ENCODE data around the gene PAX5. TPM values are rescaled to one million over a fixed set of nuclear protein-coding genes. Genes with fewer than 3 reads are reported as not detected.
A peak's percentile ranks its signal among the peaks of the same experiment; 100 is the strongest.

PAX5 gene
- total RNA-seq, 4 donors from 2014 or later: not detected

DNA sequence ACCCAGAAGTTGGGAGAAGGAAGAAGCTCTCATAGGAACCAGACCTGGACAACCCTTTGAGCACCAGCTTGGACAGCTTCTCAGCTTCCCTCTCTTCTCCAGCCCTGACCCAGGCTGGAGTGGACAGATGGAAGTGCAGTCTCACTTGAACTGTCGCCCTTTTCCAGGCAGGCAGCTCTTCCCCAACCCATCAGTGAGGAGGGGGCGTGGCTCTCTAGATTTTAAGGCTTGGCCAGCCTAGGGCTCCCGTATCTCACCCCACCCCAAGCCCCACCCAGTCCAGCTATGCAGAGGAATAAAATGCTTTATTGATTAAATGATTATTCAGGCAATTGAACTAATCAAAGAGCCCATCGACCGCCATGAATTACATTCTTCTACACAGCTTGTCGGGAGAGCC, 2.2 kb downstream of the PAX5 start:
- no peak overlapping the region for H3K4me3 ChIP-seq
- H3K27ac ChIP-seq: no peak overlapping the region
- peaks cover 16 to 100% of the 10 kb centered on the region in 2 donors for H3K27me3 ChIP-seq
- H3K4me1 ChIP-seq: peaks cover 0 to 65% (median 27%) of the 10 kb centered on the region in 4 donors
- TF ChIP-seq POLR2A (IDR thresholded peaks at IDR 0.05): no peak
- no peak for TF ChIP-seq EP300 (IDR thresholded peaks at IDR 0.05)
- TF ChIP-seq, protein P1, sequence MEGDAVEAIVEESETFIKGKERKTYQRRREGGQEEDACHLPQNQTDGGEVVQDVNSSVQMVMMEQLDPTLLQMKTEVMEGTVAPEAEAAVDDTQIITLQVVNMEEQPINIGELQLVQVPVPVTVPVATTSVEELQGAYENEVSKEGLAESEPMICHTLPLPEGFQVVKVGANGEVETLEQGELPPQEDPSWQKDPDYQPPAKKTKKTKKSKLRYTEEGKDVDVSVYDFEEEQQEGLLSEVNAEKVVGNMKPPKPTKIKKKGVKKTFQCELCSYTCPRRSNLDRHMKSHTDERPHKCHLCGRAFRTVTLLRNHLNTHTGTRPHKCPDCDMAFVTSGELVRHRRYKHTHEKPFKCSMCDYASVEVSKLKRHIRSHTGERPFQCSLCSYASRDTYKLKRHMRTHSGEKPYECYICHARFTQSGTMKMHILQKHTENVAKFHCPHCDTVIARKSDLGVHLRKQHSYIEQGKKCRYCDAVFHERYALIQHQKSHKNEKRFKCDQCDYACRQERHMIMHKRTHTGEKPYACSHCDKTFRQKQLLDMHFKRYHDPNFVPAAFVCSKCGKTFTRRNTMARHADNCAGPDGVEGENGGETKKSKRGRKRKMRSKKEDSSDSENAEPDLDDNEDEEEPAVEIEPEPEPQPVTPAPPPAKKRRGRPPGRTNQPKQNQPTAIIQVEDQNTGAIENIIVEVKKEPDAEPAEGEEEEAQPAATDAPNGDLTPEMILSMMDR (IDR thresholded peaks at IDR 0.05): no peak
- peaks cover 0 to 3% (median 0%) of the 10 kb centered on the region in 4 donors for H3K9me3 ChIP-seq
- no peak for DNase-seq (ENCODE audit: low spot score in 2 of 2)
- 9 to 13% methylated on average over 6 of the region's 6 CpGs for WGBS, 2 donors
- no peaks in the 10 kb centered on the region for H3K36me3 ChIP-seq

DNA sequence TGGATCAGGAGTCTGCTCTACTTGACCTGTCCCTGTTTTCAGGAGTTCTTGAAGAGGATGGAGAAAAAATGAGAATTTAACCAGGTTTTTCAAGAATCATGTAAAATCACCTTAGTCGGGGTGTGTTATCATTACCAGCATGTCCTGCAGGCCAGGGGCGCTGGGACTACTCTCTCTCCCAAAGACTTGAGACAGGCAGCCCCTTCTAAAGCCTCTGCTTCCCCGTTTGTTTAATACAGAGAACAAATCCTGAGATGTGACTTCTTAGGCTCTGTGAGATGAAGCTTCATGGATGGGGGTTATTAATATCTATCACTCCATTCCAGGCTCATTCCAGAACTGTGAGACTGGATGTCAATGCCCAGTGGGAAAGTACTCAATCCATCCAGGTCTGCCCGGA, 3.0 kb downstream of the PAX5 start:
- H3K4me3 ChIP-seq: no peak overlapping the region
- H3K4me1 ChIP-seq: peaks cover 0 to 65% (median 30%) of the 10 kb centered on the region in 4 donors
- H3K9me3 ChIP-seq: peaks cover 0 to 3% (median 0%) of the 10 kb centered on the region in 4 donors
- WGBS, 2 donors: 16 to 31% methylated on average over 4 of the region's 4 CpGs
- no peak overlapping the region for H3K27ac ChIP-seq
- DNase-seq (ENCODE audit: low spot score in 2 of 2): no peak
- TF ChIP-seq, protein P1 (IDR thresholded peaks at IDR 0.05): no peak
- TF ChIP-seq EP300 (IDR thresholded peaks at IDR 0.05): no peak
- TF ChIP-seq POLR2A (IDR thresholded peaks at IDR 0.05): no peak
- peaks cover 18 to 100% of the 10 kb centered on the region in 2 donors for H3K27me3 ChIP-seq
- no peaks in the 10 kb centered on the region for H3K36me3 ChIP-seq

DNA sequence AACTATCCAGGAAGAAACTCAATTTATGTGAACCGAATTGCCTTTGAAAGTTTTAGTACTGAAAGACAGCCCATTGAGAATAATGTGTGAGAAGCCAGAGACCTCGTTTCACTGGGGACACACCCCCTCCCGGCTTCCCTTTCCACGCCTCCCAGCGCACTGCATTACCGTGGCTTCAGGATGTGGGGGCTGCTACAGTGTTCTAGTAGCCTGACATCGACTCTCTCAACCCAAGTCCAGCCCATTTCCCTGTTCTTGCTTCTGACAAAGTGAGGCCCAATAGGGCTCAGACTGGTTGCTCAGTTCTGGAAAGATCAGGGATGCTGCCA, 3.5 kb downstream of the PAX5 start:
- H3K4me1 ChIP-seq: peaks cover 0 to 65% (median 33%) of the 10 kb centered on the region in 4 donors
- peaks cover 0 to 3% (median 0%) of the 10 kb centered on the region in 4 donors for H3K9me3 ChIP-seq
- TF ChIP-seq POLR2A (IDR thresholded peaks at IDR 0.05) (no peak), EP300 (IDR thresholded peaks at IDR 0.05) (no peak)
- TF ChIP-seq, protein P1 (IDR thresholded peaks at IDR 0.05): no peak
- peaks cover 22 to 100% of the 10 kb centered on the region in 2 donors for H3K27me3 ChIP-seq
- WGBS, 2 donors: 8 to 9% methylated on average over 7 of the region's 7 CpGs
- no peak for DNase-seq (ENCODE audit: low spot score in 2 of 2)
- no peaks in the 10 kb centered on the region for H3K36me3 ChIP-seq
- H3K27ac ChIP-seq: no peak overlapping the region
- H3K4me3 ChIP-seq: no peak overlapping the region

DNA sequence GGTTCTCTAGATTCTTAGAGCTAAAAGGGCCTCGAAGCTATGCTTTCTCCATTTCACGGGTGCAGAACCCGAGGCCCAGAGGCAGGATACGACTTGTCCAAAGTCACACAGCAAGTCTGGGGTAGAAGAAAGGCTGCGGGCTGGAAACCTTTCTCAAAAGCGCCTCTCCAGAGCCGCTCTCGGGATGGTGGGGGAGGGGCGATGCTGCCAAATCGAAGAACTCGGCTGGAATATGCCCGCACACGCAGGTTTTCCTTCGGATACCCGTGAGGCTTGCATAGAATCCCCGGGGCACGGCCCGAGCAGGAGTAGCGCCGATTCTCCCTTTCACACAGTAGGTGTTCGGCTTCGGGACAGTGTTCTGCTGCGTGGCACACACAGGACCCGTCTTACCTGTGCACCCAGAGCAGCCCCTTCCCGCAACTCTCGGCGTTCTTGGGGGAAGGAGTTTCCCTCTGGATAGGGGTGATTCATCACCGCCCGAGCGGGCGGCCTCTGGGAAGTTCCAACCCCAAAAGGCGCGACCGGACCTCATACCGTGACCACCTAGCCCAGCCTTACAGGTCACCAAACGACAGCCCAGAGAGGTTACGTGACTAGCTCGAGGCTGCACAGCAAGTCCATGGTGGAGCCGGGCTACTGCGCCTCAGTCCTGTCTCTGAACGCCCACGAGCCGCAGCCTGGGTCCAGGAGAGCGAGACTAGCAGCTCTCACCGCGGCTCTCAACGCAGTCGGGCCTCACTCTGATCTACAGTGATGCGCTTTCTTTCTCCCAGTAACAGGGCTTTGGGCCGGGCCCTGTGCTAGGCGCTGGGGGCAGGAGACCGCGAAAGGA, 4.1 kb downstream of the PAX5 start:
- 2 to 3% methylated on average over 25 to 48 of the region's 53 CpGs for WGBS, 2 donors
- peak overlapping the region in 1 of 4 donors; percentile 6 for H3K4me3 ChIP-seq
- TF ChIP-seq, protein P1 (IDR thresholded peaks at IDR 0.05): no peak
- TF ChIP-seq EP300 (IDR thresholded peaks at IDR 0.05): no peak
- TF ChIP-seq POLR2A (IDR thresholded peaks at IDR 0.05): no peak
- H3K4me1 ChIP-seq: peaks cover 0 to 65% (median 36%) of the 10 kb centered on the region in 4 donors
- H3K27ac ChIP-seq: no peak overlapping the region
- no peak for DNase-seq (ENCODE audit: low spot score in 2 of 2)
- H3K27me3 ChIP-seq: peaks cover 22 to 100% of the 10 kb centered on the region in 2 donors
- H3K9me3 ChIP-seq: peaks cover 0 to 3% (median 0%) of the 10 kb centered on the region in 4 donors
- H3K36me3 ChIP-seq: no peaks in the 10 kb centered on the region

DNA sequence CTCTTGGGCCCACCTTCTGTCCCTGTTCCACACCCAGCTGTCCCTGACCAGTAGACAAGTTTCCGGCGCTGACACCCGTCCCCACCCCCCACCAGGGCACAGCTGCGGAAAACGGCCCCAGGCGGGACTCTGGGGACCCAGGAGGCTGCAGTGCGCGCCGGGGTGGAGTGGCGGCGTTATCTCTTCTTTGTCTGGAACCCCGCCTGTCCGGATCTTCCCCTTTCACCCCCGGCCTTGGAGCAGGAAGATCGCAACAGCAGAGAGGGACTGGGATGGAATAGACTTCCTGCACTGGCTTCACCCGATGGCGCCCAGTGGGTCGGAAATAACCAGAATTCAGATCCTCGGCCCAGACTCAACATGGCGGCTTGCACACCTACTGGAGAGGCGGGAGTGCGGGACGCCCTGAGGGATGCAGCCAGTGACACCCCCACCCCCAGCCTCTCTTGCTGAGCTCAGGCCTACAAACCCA, 4.7 kb downstream of the PAX5 start:
- Histone ChIP-seq H3K27ac (no peak overlapping the region), H3K27me3 (peaks cover 22 to 100% of the 10 kb centered on the region in 2 donors)
- TF ChIP-seq EP300 (IDR thresholded peaks at IDR 0.05) (no peak), POLR2A (IDR thresholded peaks at IDR 0.05) (no peak)
- TF ChIP-seq, protein P1 (IDR thresholded peaks at IDR 0.05): no peak

More for the DNA sequence above, 4.7 kb downstream of the PAX5 start:
- no peak for DNase-seq (ENCODE audit: low spot score in 2 of 2)
- Histone ChIP-seq H3K9me3 (peaks cover 0 to 3% (median 0%) of the 10 kb centered on the region in 4 donors), H3K4me1 (peaks cover 0 to 63% (median 37%) of the 10 kb centered on the region in 4 donors), H3K36me3 (no peaks in the 10 kb centered on the region), H3K4me3 (no peak overlapping the region)
- WGBS, 2 donors: 1 to 2% methylated on average over 23 of the region's 23 CpGs
